Karpas-422 (cell line): ENCODE results near the gene MYO7B. TPM values are rescaled to one million over a fixed set of nuclear protein-coding genes. Genes with fewer than 3 reads are reported as not detected.

Experiments used
- DNase-seq: peaks from one replicate; pipeline ENCODE4 v3.0.0-alpha.2; 2015
- H2AFZ ChIP-seq: fragments of 200-600 bp; sonication (generic); 2 replicates; pipeline ENCODE4 v1.6.1; 2014; ENCODE audit warnings: antibody characterized with exemption, low read length, mixed read lengths
- H3K27ac ChIP-seq: fragments of 200-600 bp; sonication (generic); 2 replicates; pipeline ENCODE4 v1.5.1; 2014; ENCODE audit warnings: mild to moderate bottlenecking, low read length, moderate library complexity
- H3K27me3 ChIP-seq: fragments of 200-600 bp; sonication (generic); 2 replicates; pipeline ENCODE4 v1.6.1; 2014; ENCODE audit warnings: low read length, mixed read lengths
- H3K36me3 ChIP-seq: fragments of 200-600 bp; sonication (generic); 2 replicates; pipeline ENCODE4 v1.6.1; 2014; ENCODE audit warnings: low read length, mixed read lengths; ENCODE audit not compliant: insufficient read depth
- H3K4me1 ChIP-seq: fragments of 200-600 bp; sonication (generic); 2 replicates; pipeline ENCODE4 v1.6.1; 2014; ENCODE audit warnings: mild to moderate bottlenecking, low read length, mixed read lengths
- H3K4me2 ChIP-seq: fragments of 200-600 bp; sonication (generic); 2 replicates; pipeline ENCODE4 v1.6.1; 2014; ENCODE audit warnings: low read length, low read depth, mild to moderate bottlenecking; ENCODE audit not compliant: poor library complexity, severe bottlenecking
- H3K4me3 ChIP-seq: fragments of 200-600 bp; sonication (generic); 2 replicates; pipeline ENCODE4 v1.5.1; 2014; ENCODE audit warnings: mild to moderate bottlenecking, antibody characterized with exemption, low read length, mixed read lengths
- H3K79me2 ChIP-seq: fragments of 200-600 bp; sonication (generic); 2 replicates; pipeline ENCODE4 v1.6.1; 2014; ENCODE audit warnings: mild to moderate bottlenecking, low read length, mixed read lengths
- H3K9ac ChIP-seq: fragments of 200-600 bp; sonication (generic); 2 replicates; pipeline ENCODE4 v1.6.0; 2014; ENCODE audit warnings: low read length
- H3K9me2 ChIP-seq: fragments of 200-600 bp; sonication (generic), shearing (Covaris generic); replicated peaks from 2 replicates; pipeline ENCODE4 v1.6.0; 2014; ENCODE audit warnings: mild to moderate bottlenecking, low read length, moderate library complexity; ENCODE audit not compliant: insufficient read depth
- H3K9me3 ChIP-seq: fragments of 300-700, 200-600 bp; sonication (generic); 2 replicates; pipeline ENCODE4 v1.6.1; 2014; ENCODE audit warnings: low read length, mixed read lengths
- H4K20me1 ChIP-seq: fragments of 200-600 bp; sonication (generic); 2 replicates; pipeline ENCODE4 v1.6.1; 2014; ENCODE audit warnings: mild to moderate bottlenecking, antibody characterized with exemption, low read length, low read depth; ENCODE audit not compliant: insufficient read depth
- total RNA-seq: library from RNA; depleted of rRNA; stranded (reverse); fragments of >200 nt; shearing (Covaris generic); gene quantifications from 2 replicates; pipeline ENCODE4 v1.2.3, GENCODE V29; 2014; ENCODE audit warnings: low replicate concordance; rRNA removed

Gene MYO7B
- 0.94 and 3.0 TPM in 2 replicates for total RNA-seq

DNA sequence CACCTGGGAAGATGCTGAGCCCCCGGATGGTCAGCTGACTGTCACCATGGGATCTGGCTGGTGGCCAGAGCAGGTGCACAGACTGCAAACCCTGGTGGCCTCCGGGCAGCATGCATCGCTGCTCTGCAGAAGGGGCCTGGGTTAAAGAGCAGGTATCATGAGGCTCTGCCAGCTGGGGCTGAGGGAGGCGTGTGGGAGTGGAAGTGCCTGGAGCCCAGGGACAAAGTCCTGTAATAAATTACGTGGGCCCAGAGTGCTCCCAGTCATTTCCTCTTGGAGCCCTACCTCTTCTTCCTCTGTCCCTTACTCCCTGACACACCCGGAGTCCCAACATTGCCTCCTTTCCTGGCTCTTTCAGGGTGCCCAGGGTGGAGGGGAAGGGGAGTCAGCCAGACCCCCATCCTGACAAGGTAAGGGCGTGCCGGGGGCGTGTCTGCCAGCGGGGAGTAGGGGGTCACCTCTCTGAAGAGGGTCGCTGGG is at the start of gene MYO7B:
TSS of gene MYO7B (plus strand) at position 262 of the 480 bp plus-strand sequence. CDS start 24,040 bp downstream, outside the sequence.
- no peak within 1 kb of the TSS for H3K27ac ChIP-seq
- DNase-seq, result peak; percentile 34
- H3K36me3 ChIP-seq, result no peaks in the 10 kb centered on the region
- no peaks in the 10 kb centered on the region for H3K79me2 ChIP-seq
- H3K9ac ChIP-seq, result no peak within 1 kb of the TSS
- no peaks in the 10 kb centered on the region for H3K27me3 ChIP-seq
- H3K4me1 ChIP-seq, result no peaks in the 10 kb centered on the region
- H3K9me2 ChIP-seq, result no peaks in the 10 kb centered on the region
- no peak within 1 kb of the TSS for H3K4me3 ChIP-seq
- no peaks in the 10 kb centered on the region for H3K9me3 ChIP-seq
- H2AFZ ChIP-seq, result no peak within 1 kb of the TSS
- no peak within 1 kb of the TSS for H3K4me2 ChIP-seq
- no peaks in the 10 kb centered on the region for H4K20me1 ChIP-seq

GRCh38 chr2:127485694-127486071 is 49.8 kb upstream of the MYO7B start:
- Histone ChIP-seq H3K9me3 (no peaks in the 10 kb centered on the region), H3K27me3 (no peaks in the 10 kb centered on the region), H3K9me2 (no peaks in the 10 kb centered on the region), H3K4me2 (no peak overlapping the region), H3K27ac (no peak overlapping the region), H3K4me3 (no peak overlapping the region), H2AFZ (no peak overlapping the region), H3K79me2 (0 out of 2 replicates have a peak, but pooled peaks cover 4% of the 10 kb centered on the region), H3K9ac (no peak overlapping the region), H3K36me3 (peaks cover 47% of the 10 kb centered on the region), H4K20me1 (no peaks in the 10 kb centered on the region), H3K4me1 (no peaks in the 10 kb centered on the region)
- no peak for DNase-seq

DNA sequence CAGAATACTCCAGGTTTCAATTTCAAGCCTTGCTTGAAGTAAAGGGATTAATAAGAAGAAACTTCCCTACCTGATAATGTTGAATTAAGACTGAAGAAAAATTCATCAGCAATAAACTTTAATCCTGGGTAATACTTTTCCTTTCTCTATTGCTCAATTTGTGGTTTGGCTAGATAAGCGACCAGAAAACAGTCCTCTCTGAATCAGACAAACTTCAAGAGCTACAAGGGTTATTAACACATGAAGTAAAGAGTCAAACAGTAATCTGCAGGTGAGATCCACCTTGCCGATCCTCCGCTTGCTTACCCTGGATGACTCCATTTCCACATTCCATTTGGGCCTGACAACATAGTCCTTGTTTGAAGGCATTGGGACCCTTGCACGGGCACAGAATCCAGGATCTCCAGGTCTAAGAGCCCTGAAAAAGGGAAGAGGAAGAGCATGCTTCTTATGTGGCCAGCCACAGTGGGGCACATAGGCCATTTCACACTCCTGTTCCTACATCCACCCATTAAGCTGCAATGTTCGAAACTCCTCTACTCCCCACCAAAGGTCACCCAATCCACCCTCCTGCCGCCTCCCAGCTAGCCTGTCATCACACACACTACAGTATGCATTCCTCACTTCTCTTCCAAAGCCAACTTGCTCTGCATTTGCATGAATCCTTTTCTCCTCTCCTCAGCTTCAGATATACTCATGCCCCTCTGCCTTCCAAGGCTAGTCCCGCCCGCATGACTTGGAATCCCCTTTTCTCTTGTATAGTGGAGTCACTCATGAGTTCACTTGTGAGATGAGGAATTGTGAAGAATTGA is 49.0 kb upstream of the MYO7B start:
- DNase-seq, result no peak
- no peak overlapping the region for H3K9ac ChIP-seq
- H3K9me2 ChIP-seq, result no peaks in the 10 kb centered on the region
- no peak overlapping the region for H3K27ac ChIP-seq
- no peak overlapping the region for H3K4me2 ChIP-seq
- H3K9me3 ChIP-seq, result no peaks in the 10 kb centered on the region
- no peaks in the 10 kb centered on the region for H3K4me1 ChIP-seq
- H3K79me2 ChIP-seq, result 0 out of 2 replicates have a peak, but pooled peaks cover 4% of the 10 kb centered on the region
- H3K4me3 ChIP-seq, result no peak overlapping the region
- H3K36me3 ChIP-seq, result peaks cover 43% of the 10 kb centered on the region
- H2AFZ ChIP-seq, result no peak overlapping the region
- H4K20me1 ChIP-seq, result no peaks in the 10 kb centered on the region
- no peaks in the 10 kb centered on the region for H3K27me3 ChIP-seq

DNA sequence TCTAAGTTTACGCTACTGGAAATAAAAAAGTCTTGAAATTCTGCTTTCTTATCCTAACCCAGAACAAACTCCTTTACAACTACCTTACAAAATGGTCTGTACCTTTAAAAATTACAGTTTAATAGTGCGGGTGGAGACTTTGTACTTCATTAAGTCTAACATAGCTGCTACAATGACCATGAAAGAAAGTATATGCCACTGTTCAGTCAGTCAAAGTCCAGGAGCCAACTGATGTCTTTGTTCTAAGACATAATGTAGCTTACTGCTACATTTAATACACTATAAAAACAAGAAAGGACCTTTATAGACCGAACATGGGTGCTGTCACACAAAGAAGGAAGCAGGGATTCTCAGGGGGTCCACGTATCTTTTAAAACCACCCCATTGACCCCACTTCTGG is 45.2 kb upstream of the MYO7B start:
- H2AFZ ChIP-seq, result no peak overlapping the region
- H3K9me2 ChIP-seq, result no peaks in the 10 kb centered on the region
- no peak overlapping the region for H3K4me3 ChIP-seq
- peaks cover 56% of the 10 kb centered on the region for H3K36me3 ChIP-seq
- no peaks in the 10 kb centered on the region for H3K27me3 ChIP-seq
- H3K4me1 ChIP-seq, result no peaks in the 10 kb centered on the region
- DNase-seq, result no peak
- H3K9me3 ChIP-seq, result no peaks in the 10 kb centered on the region
- H3K79me2 ChIP-seq, result peaks cover 4% of the 10 kb centered on the region; the same call in 1 of the 2 replicates
- no peaks in the 10 kb centered on the region for H4K20me1 ChIP-seq
- no peak overlapping the region for H3K4me2 ChIP-seq
- no peak overlapping the region for H3K9ac ChIP-seq
- no peak overlapping the region for H3K27ac ChIP-seq

- Histone ChIP-seq H3K9me2 (no peaks in the 10 kb centered on the region), H3K27me3 (no peaks in the 10 kb centered on the region), H3K27ac (no peak overlapping the region), H3K9me3 (no peaks in the 10 kb centered on the region), H3K36me3 (peaks cover 72% of the 10 kb centered on the region), H3K4me3 (no peak overlapping the region), H3K4me2 (no peak overlapping the region), H4K20me1 (no peaks in the 10 kb centered on the region; the same call in 1 of the 2 replicates), H3K4me1 (no peaks in the 10 kb centered on the region), H3K9ac (no peak overlapping the region), H3K79me2 (peaks cover 16% of the 10 kb centered on the region), H2AFZ (no peak overlapping the region)
- no peak for DNase-seq
Observed at GRCh38 chr2:127498386-127498785, 37.1 kb upstream of the MYO7B start.

DNA sequence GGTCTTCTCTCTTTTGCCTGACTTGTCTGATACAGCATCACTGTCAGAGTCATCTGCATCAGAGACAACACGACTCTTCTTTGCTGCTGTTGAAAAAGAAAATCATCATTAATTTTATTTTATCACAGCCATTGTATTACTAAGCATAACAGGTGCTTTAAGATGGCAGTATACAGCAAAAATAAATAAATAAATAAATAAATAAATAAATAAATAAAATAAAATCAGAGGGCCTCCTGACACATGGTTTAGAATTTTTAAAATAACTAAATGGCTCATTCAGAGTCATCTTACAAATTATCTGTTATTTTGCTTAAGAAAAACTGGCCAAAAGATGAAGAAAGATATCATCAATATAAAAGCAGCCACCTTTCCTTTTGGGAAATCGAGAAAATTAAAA is 32.0 kb upstream of the MYO7B start:
- no peak overlapping the region for H3K9ac ChIP-seq
- H3K9me2 ChIP-seq, result no peaks in the 10 kb centered on the region
- H3K27me3 ChIP-seq, result no peaks in the 10 kb centered on the region
- H3K4me2 ChIP-seq, result no peak overlapping the region
- no peak overlapping the region for H3K27ac ChIP-seq
- H3K9me3 ChIP-seq, result no peaks in the 10 kb centered on the region
- no peak overlapping the region for H2AFZ ChIP-seq
- peaks cover 52% of the 10 kb centered on the region for H3K79me2 ChIP-seq
- H3K4me3 ChIP-seq, result no peak overlapping the region
- peaks cover 20% of the 10 kb centered on the region for H3K4me1 ChIP-seq
- no peak for DNase-seq
- peaks cover 8% of the 10 kb centered on the region for H4K20me1 ChIP-seq
- H3K36me3 ChIP-seq, result peaks cover 68% of the 10 kb centered on the region

DNA sequence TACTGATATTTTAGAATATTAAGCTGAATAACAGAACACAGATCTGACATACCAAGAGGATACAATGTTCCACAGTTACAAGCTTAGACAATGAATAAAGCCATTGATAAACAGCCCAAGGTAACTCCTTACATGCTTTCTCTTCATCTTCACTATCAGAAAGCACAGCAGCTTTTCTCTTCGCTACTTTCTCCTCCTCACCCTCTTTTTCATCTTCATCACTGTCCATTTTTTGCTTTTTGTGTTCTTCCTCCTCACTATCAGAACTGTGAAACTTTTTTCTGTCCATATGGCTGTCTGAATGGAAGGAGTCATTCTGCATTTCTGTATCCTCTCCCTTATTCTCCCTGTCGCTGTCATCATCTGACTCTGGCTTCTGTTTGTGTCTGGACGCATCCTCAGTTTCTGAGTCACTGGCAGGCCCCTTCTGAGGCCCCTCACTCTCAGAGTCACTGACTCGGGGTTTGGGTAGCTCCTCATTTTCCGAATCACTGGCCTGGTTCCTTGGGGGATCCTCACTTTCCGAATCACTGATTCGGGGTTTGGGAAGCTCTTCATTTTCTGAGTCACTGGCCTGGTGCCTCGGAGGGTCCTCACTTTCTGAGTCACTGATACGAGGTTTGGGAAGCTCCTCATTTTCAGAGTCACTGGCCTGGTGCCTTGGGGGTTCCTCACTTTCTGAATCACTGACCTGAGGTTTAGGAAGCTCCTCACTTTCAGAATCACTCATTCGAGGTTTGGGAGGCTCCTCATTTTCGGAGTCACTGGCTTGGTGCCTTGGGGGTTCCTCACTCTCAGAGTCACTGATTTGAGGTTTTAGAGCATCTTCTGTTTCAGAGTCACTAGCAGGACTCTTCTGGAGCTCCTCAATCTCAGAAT is 30.7 kb upstream of the MYO7B start:
- Histone ChIP-seq H2AFZ (no peak overlapping the region), H3K4me2 (no peak overlapping the region), H3K36me3 (peaks cover 60% of the 10 kb centered on the region), H3K9ac (no peak overlapping the region), H3K27me3 (no peaks in the 10 kb centered on the region), H3K9me3 (no peaks in the 10 kb centered on the region), H3K4me3 (no peak overlapping the region), H3K9me2 (no peaks in the 10 kb centered on the region), H3K4me1 (peaks cover 32% of the 10 kb centered on the region), H4K20me1 (peaks cover 17% of the 10 kb centered on the region), H3K27ac (no peak overlapping the region), H3K79me2 (peaks cover 63% of the 10 kb centered on the region)
- no peak for DNase-seq

GRCh38 chr2:127506510-127506909 is 29.0 kb upstream of the MYO7B start:
- DNase-seq, result no peak
- H3K36me3 ChIP-seq, result peaks cover 46% of the 10 kb centered on the region
- H2AFZ ChIP-seq, result no peak overlapping the region
- no peaks in the 10 kb centered on the region for H3K9me2 ChIP-seq
- peaks cover 28% of the 10 kb centered on the region for H4K20me1 ChIP-seq
- no peak overlapping the region for H3K27ac ChIP-seq
- no peaks in the 10 kb centered on the region for H3K9me3 ChIP-seq
- H3K4me3 ChIP-seq, result no peak overlapping the region
- no peaks in the 10 kb centered on the region for H3K27me3 ChIP-seq
- peaks cover 37% of the 10 kb centered on the region for H3K4me1 ChIP-seq
- H3K79me2 ChIP-seq, result peaks cover 80% of the 10 kb centered on the region
- H3K4me2 ChIP-seq, result no peak overlapping the region
- H3K9ac ChIP-seq, result no peak overlapping the region
